Kidney epithelial cell (primary cell): Measurements from ENCODE around the gene ALK. TPM values are rescaled to one million over a fixed set of nuclear protein-coding genes. Genes with fewer than 3 reads are reported as not detected.

Experiments used
- DNase-seq: peaks from one replicate; pipeline ENCODE4 v3.0.0-alpha.2; 2010; ENCODE audit warnings: low read depth
- H3K27me3 ChIP-seq: 2 replicates; pipeline ENCODE4 v1.6.0; 2011; ENCODE audit warnings: low read length; ENCODE audit not compliant: control insufficient read depth, insufficient read depth
- H3K36me3 ChIP-seq: 2 replicates; pipeline ENCODE4 v1.5.1; 2011; ENCODE audit warnings: low read length; ENCODE audit not compliant: control insufficient read depth, insufficient read depth
- H3K4me3 ChIP-seq: 2 replicates; pipeline ENCODE4 v1.5.1; 2011; ENCODE audit warnings: low read depth, mild to moderate bottlenecking, control low read depth, low read length
- total RNA-seq: library from RNA; depleted of rRNA; stranded (reverse); fragments of >200 nt; gene quantifications from 2 replicates; pipeline ENCODE4 v1.2.3, GENCODE V29; 2015
- TF ChIP-seq, protein P1 (sequence below): IDR thresholded peaks from 2 replicates; pipeline ENCODE4 v1.5.1; 2011; ENCODE audit warnings: mild to moderate bottlenecking, moderate library complexity, low read length, control low read depth, inconsistent platforms; ENCODE audit not compliant: insufficient read depth, poor library complexity, severe bottlenecking

ALK gene
- total RNA-seq, 1 donor from 2014 or later, result not detected

DNA sequence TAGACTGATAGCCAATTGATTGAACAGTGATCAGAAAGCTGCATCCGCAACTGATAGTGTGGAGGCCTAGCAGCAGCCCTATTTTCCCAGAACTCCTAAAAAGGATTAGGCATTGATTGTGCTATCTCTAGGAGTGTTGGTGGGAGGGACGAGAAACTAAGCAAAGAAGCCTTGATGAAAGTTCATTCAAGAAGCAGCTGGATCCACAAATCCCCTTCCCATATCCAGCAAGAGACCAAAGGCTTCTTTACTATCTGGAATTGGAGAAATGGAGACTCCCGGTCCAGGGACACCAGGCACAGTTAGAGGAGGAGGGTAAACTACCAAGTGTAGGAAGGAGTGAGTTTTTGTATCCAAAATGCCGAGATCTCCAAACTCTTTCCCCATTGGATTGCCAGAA is 151.5 kb downstream of the ALK start:
- DNase-seq, result no peak
- H3K36me3 ChIP-seq, result no peaks in the 10 kb centered on the region
- H3K4me3 ChIP-seq, result no peak overlapping the region
- no peaks in the 10 kb centered on the region for H3K27me3 ChIP-seq
- TF ChIP-seq, protein P1, sequence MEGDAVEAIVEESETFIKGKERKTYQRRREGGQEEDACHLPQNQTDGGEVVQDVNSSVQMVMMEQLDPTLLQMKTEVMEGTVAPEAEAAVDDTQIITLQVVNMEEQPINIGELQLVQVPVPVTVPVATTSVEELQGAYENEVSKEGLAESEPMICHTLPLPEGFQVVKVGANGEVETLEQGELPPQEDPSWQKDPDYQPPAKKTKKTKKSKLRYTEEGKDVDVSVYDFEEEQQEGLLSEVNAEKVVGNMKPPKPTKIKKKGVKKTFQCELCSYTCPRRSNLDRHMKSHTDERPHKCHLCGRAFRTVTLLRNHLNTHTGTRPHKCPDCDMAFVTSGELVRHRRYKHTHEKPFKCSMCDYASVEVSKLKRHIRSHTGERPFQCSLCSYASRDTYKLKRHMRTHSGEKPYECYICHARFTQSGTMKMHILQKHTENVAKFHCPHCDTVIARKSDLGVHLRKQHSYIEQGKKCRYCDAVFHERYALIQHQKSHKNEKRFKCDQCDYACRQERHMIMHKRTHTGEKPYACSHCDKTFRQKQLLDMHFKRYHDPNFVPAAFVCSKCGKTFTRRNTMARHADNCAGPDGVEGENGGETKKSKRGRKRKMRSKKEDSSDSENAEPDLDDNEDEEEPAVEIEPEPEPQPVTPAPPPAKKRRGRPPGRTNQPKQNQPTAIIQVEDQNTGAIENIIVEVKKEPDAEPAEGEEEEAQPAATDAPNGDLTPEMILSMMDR, result no peak

DNA sequence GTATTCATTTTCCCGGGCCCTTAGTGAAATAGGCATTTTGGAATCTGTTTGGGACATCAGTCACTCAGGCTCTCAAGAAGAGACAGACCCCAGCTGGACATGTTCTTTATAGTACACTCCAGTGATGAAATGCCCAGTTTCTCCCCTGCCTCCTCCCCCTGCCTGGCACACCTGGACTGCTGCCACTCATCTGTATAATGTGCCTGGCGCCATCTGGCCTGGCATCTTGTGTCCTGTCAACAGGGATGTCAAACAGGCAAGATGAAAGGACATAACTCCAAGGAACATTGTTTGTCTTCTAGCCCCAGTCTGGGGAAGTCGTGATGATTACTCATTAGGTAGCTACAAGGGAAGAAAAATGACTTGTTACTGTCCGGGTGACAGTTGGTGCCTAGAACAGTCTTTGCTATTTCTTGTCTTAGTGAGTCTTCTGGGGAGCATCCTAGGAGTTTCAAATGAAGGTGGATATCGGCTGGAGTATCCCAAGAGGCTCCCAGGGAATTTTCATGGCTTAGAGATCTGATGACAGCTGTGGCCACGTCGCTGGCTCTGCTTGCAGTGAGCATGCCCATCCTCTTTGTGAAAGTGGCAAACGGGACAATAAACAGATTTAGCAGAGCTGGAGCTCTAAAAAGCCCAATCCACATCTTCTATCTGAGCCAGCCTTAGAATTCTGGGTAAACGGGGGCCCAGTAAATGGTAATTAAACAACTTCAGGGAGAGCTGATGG is 153.6 kb downstream of the ALK start:
- no peak for DNase-seq
- Histone ChIP-seq H3K4me3 (no peak overlapping the region), H3K27me3 (no peaks in the 10 kb centered on the region), H3K36me3 (no peaks in the 10 kb centered on the region)
- TF ChIP-seq, protein P1, result no peak

DNA sequence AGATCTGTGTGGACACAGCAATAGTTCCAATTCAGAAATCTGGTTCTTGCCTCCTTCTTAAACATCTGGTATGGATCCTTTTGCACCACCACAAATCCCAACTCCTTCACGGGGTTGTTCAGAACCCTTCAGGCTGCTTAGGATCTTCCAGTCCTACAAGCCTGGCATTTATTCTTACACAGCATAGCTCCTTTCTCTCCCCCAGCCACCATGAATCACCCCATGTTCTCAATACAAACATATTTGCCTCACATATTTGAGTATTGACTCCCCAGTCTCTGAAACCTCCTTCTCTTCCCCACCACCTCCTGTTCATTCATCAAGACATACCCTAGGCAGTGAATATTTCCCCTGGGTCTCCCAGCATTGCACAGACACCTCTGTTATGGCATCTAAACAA is 155.2 kb downstream of the ALK start:
- Histone ChIP-seq H3K4me3 (no peak overlapping the region), H3K36me3 (no peaks in the 10 kb centered on the region), H3K27me3 (no peaks in the 10 kb centered on the region)
- TF ChIP-seq, protein P1, result no peak
- no peak for DNase-seq

DNA sequence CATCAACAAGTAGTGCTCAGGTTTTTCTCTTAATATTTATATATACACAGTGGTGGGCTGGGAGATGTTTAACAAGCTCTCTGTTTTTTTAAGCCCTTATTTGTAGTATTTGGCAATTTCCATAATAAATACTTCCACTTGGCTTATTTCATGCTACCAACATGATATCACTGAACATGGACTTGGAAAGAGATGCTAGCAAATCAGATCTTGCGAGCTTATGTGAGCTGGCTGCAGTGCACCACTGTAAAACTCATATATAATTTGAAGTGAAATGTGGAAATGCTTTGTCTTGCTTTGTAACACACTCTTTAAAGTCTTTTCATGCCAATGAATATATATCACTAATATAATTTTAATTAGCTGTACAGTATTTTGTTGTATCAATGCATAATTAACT is 155.7 kb downstream of the ALK start:
- no peak for DNase-seq
- Histone ChIP-seq H3K27me3 (no peaks in the 10 kb centered on the region), H3K4me3 (no peak overlapping the region), H3K36me3 (no peaks in the 10 kb centered on the region)
- TF ChIP-seq, protein P1, result no peak

DNA sequence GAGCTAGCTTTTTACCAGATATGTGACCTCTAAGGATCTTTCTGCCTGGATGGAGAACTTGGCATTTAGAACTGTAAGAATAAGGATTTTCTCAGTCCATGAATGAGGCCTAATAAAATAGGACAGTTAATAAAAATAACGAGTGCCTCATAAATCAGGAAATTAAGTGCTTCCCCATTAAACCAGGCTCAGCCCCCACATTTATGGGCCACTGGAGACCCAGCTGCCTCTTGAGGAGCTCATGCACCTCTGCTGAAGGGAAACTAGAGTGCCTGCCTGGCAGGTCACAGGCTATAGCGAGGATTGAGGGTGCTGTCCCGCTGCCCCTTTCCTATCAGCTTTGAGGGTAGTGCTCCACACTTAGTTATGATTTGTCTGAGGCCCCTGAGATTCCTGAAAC is 158.0 kb downstream of the ALK start:
- Histone ChIP-seq H3K27me3 (no peaks in the 10 kb centered on the region), H3K4me3 (no peak overlapping the region), H3K36me3 (no peaks in the 10 kb centered on the region)
- no peak for DNase-seq
- TF ChIP-seq, protein P1, result no peak

DNA sequence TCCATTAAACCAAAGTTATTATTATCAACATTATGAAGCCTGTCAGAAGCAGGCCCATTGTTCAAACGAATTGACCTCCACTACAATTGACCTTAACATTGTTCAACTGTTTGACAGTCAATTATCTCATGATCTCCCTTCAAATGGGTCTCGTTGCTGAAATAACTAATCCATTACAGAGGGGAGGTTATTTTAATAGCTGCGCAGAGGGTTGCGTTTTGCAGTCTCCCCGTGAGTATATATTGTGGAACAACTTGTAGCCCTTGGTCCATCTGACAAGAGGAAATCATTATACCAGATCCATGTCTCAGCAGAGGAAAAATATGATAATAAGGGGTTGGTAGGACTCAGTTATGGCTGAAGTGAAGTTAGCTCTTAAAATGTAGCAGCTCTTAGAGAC is 159.1 kb downstream of the ALK start:
- Histone ChIP-seq H3K4me3 (no peak overlapping the region), H3K36me3 (no peaks in the 10 kb centered on the region), H3K27me3 (no peaks in the 10 kb centered on the region)
- DNase-seq, result no peak
- TF ChIP-seq, protein P1, result no peak
